ENCODE results near the gene APH1B.
"Not testable (repeated sequence)": the region's sequence is repeated elsewhere in the genome, so short reads cannot be mapped to it uniquely, and the experiment has no call there.

APH1B gene

GRCh38 chr15:63340878-63341277 is 63.5 kb downstream of the APH1B start:
- no peaks in the 10 kb centered on the region for H3K36me3 ChIP-seq
- no peaks in the 10 kb centered on the region for H3K9me3 ChIP-seq
- no peaks in the 10 kb centered on the region for H3K27me3 ChIP-seq
- H3K4me1 ChIP-seq (ENCODE audit: control insufficient read depth in 1 of 2, insufficient read depth in 1 of 2, low read depth in 1 of 2, low read length in 1 of 2), result no peaks in the 10 kb centered on the region
- no peak for TF ChIP-seq CTCF (IDR thresholded peaks at IDR 0.05)
- no peak overlapping the region for H3K4me3 ChIP-seq (ENCODE audit: low read depth in 1 of 2, low read length in 1 of 2)
- no peak overlapping the region for H3K27ac ChIP-seq

GRCh38 chr15:63341898-63342297 is 64.5 kb downstream of the APH1B start:
- Histone ChIP-seq H3K36me3 (no peaks in the 10 kb centered on the region), H3K4me1 (ENCODE audit: control insufficient read depth in 1 of 2, insufficient read depth in 1 of 2, low read depth in 1 of 2, low read length in 1 of 2) (no peaks in the 10 kb centered on the region), H3K9me3 (no peaks in the 10 kb centered on the region), H3K27ac (no peak overlapping the region), H3K4me3 (ENCODE audit: low read depth in 1 of 2, low read length in 1 of 2) (no peak overlapping the region), H3K27me3 (no peaks in the 10 kb centered on the region)
- no peak for TF ChIP-seq CTCF (IDR thresholded peaks at IDR 0.05)

- not testable (repeated sequence) for H3K9me3 ChIP-seq; H3K4me1 ChIP-seq (ENCODE audit: control insufficient read depth in 1 of 2, insufficient read depth in 1 of 2, low read depth in 1 of 2, low read length in 1 of 2); H3K4me3 ChIP-seq (ENCODE audit: low read depth in 1 of 2, low read length in 1 of 2); H3K27me3 ChIP-seq; H3K36me3 ChIP-seq; H3K27ac ChIP-seq
These were observed 65.7 kb downstream of the APH1B start for GRCh38 chr15:63342996-63343562.

- Histone ChIP-seq H3K4me1 (ENCODE audit: control insufficient read depth in 1 of 2, insufficient read depth in 1 of 2, low read depth in 1 of 2, low read length in 1 of 2) (no peaks in the 10 kb centered on the region), H3K27ac (no peak overlapping the region), H3K4me3 (ENCODE audit: low read depth in 1 of 2, low read length in 1 of 2) (no peak overlapping the region), H3K36me3 (no peaks in the 10 kb centered on the region), H3K9me3 (no peaks in the 10 kb centered on the region), H3K27me3 (no peaks in the 10 kb centered on the region)
- no peak for TF ChIP-seq CTCF (IDR thresholded peaks at IDR 0.05)
These were observed 67.5 kb downstream of the APH1B start for GRCh38 chr15:63344731-63345390.

GRCh38 chr15:63345391-63345752 is 68.0 kb downstream of the APH1B start:
- H3K4me1 ChIP-seq (ENCODE audit: control insufficient read depth in 1 of 2, insufficient read depth in 1 of 2, low read depth in 1 of 2, low read length in 1 of 2), result no peaks in the 10 kb centered on the region
- no peak overlapping the region for H3K27ac ChIP-seq
- H3K27me3 ChIP-seq, result no peaks in the 10 kb centered on the region
- H3K9me3 ChIP-seq, result no peaks in the 10 kb centered on the region
- H3K36me3 ChIP-seq, result no peaks in the 10 kb centered on the region
- TF ChIP-seq CTCF (IDR thresholded peaks at IDR 0.05), result no peak
- no peak overlapping the region for H3K4me3 ChIP-seq (ENCODE audit: low read depth in 1 of 2, low read length in 1 of 2)

GRCh38 chr15:63347074-63347857 is 69.9 kb downstream of the APH1B start:
- Histone ChIP-seq H3K27ac (no peak overlapping the region), H3K4me1 (ENCODE audit: control insufficient read depth in 1 of 2, insufficient read depth in 1 of 2, low read depth in 1 of 2, low read length in 1 of 2) (no peaks in the 10 kb centered on the region), H3K9me3 (no peaks in the 10 kb centered on the region), H3K4me3 (ENCODE audit: low read depth in 1 of 2, low read length in 1 of 2) (no peak overlapping the region), H3K27me3 (no peaks in the 10 kb centered on the region), H3K36me3 (no peaks in the 10 kb centered on the region)
- TF ChIP-seq CTCF (IDR thresholded peaks at IDR 0.05), result no peak
